WTC11 (cell line): ENCODE data around the gene PPP4C. TPM values are rescaled to one million over a fixed set of nuclear protein-coding genes. Genes with fewer than 3 reads are reported as not detected.

Experiments
- ATAC-seq: fragments of 200-7000 bp; cut with Tn5 transposase; 2 replicates; pipeline ENCODE4 v1.10.0; 2021; ENCODE audit warnings: mild to moderate bottlenecking, moderate library complexity
- CTCF ChIA-PET: fragments of 300-600 bp; sonication (Branson Sonifier 250); formaldehyde crosslinking; loops from one replicate; lab custom pipeline; 2021; ENCODE audit warnings: antibody characterized with exemption; lab: Charles Lee
- POLR2A ChIA-PET: fragments of 350-600 bp; sonication (Branson Sonifier 250); formaldehyde crosslinking; loops from one replicate; lab custom pipeline; 2021; ENCODE audit warnings: antibody characterized with exemption; lab: Charles Lee
- DNase-seq: peaks from one replicate; pipeline ENCODE4 v3.0.0; 2021; ENCODE audit warnings: low spot score
- H3K27ac Mint-ChIP-seq: 2 replicates; pipeline ENCODE4 v1.8.0; 2021; ENCODE audit warnings: mixed read lengths
- H3K27me3 Mint-ChIP-seq: 2 replicates; pipeline ENCODE4 v1.8.0; 2021; ENCODE audit warnings: low read depth, mild to moderate bottlenecking, moderate library complexity, mixed read lengths
- H3K36me3 Mint-ChIP-seq: 2 replicates; pipeline ENCODE4 v1.8.0; 2021; ENCODE audit warnings: mixed read lengths
- H3K4me1 Mint-ChIP-seq: 2 replicates; pipeline ENCODE4 v1.8.0; 2022; ENCODE audit warnings: mixed read lengths
- H3K4me3 Mint-ChIP-seq: 2 replicates; pipeline ENCODE4 v1.8.0; 2021; ENCODE audit warnings: mild to moderate bottlenecking, moderate library complexity, mixed read lengths
- H3K9me3 Mint-ChIP-seq: 2 replicates; pipeline ENCODE4 v1.8.0; 2021; ENCODE audit warnings: mixed read lengths
- AR ChIP-seq: fragments of 250-450 bp; sonication (Bioruptor Pico); IDR thresholded peaks from 2 replicates; pipeline ENCODE4 v1.9.0; 2021; ENCODE audit warnings: mild to moderate bottlenecking
- CTCF ChIP-seq: fragments of 200-600 bp; IDR thresholded peaks from 2 replicates; pipeline ENCODE4 v1.8.0; 2022; ENCODE audit warnings: antibody characterized with exemption
- ESRRA ChIP-seq: sonication (generic); formaldehyde crosslinking; IDR thresholded peaks from 2 replicates; pipeline ENCODE4 v1.8.1; 2022; ENCODE audit warnings: mild to moderate bottlenecking, missing genetic modification reagents, borderline replicate concordance
- FOXJ3 ChIP-seq: sonication (generic); formaldehyde crosslinking; IDR thresholded peaks from 2 replicates; pipeline ENCODE4 v1.9.0; 2021; ENCODE audit warnings: missing genetic modification reagents, mild to moderate bottlenecking, borderline replicate concordance
- FOXP1 ChIP-seq: sonication (generic); formaldehyde crosslinking; IDR thresholded peaks from 2 replicates; pipeline ENCODE4 v1.8.0; 2022; ENCODE audit warnings: missing genetic modification reagents, mild to moderate bottlenecking, moderate library complexity, borderline replicate concordance
- HMGA2 ChIP-seq: fragments of 250-450 bp; sonication (Bioruptor Pico); IDR thresholded peaks from 2 replicates; pipeline ENCODE4 v1.4.0; 2021; ENCODE audit warnings: mild to moderate bottlenecking, moderate library complexity
- MAX ChIP-seq: sonication (generic); formaldehyde crosslinking; IDR thresholded peaks from 2 replicates; pipeline ENCODE4 v1.8.0; 2022; ENCODE audit warnings: mild to moderate bottlenecking, missing genetic modification reagents
- MLX ChIP-seq: sonication (generic); formaldehyde crosslinking; IDR thresholded peaks from 2 replicates; pipeline ENCODE4 v1.8.1; 2023; ENCODE audit warnings: mild to moderate bottlenecking, missing genetic modification reagents, moderate library complexity
- NFATC4 ChIP-seq: fragments of 250-450 bp; sonication (Bioruptor Pico); IDR thresholded peaks from 2 replicates; pipeline ENCODE4 v1.9.0; 2021; ENCODE audit warnings: mild to moderate bottlenecking
- NFE2L1 ChIP-seq: sonication (generic); formaldehyde crosslinking; IDR thresholded peaks from 2 replicates; pipeline ENCODE4 v1.8.1; 2023; ENCODE audit warnings: missing genetic modification reagents
- NR3C1 ChIP-seq: sonication (generic); formaldehyde crosslinking; conservative IDR thresholded peaks from 2 replicates; pipeline ENCODE4 v1.8.1; 2023; ENCODE audit warnings: low read depth, mild to moderate bottlenecking, missing genetic modification reagents
- RELA ChIP-seq: sonication (generic); formaldehyde crosslinking; IDR thresholded peaks from 2 replicates; pipeline ENCODE4 v1.8.1; 2022; ENCODE audit warnings: missing genetic modification reagents, mild to moderate bottlenecking, borderline replicate concordance
- SOX15 ChIP-seq: fragments of 250-450 bp; sonication (Bioruptor Pico); IDR thresholded peaks from 2 replicates; pipeline ENCODE4 v1.9.0; 2021; ENCODE audit warnings: mild to moderate bottlenecking
- ZBTB21 ChIP-seq: sonication (generic); formaldehyde crosslinking; IDR thresholded peaks from 2 replicates; pipeline ENCODE4 v1.8.1; 2023; ENCODE audit warnings: mild to moderate bottlenecking, missing genetic modification reagents, borderline replicate concordance
- ZNF219 ChIP-seq: sonication (generic); formaldehyde crosslinking; IDR thresholded peaks from 2 replicates; pipeline ENCODE4 v1.8.0; 2023; ENCODE audit warnings: missing genetic modification reagents, mild to moderate bottlenecking, borderline replicate concordance
- ZNF232 ChIP-seq: sonication (generic); formaldehyde crosslinking; IDR thresholded peaks from 2 replicates; pipeline ENCODE4 v1.8.0; 2022; ENCODE audit warnings: mild to moderate bottlenecking, missing genetic modification reagents
- ZNF396 ChIP-seq: fragments of 250-450 bp; sonication (Bioruptor Pico); IDR thresholded peaks from 2 replicates; pipeline ENCODE4 v1.8.0; 2021; ENCODE audit warnings: mild to moderate bottlenecking, moderate library complexity, borderline replicate concordance
- ZNF425 ChIP-seq: fragments of 250-450 bp; sonication (Bioruptor Pico); conservative IDR thresholded peaks from 2 replicates; pipeline ENCODE4 v1.9.0; 2021; ENCODE audit warnings: mild to moderate bottlenecking
- ZNF512 ChIP-seq: sonication (generic); formaldehyde crosslinking; IDR thresholded peaks from 2 replicates; pipeline ENCODE4 v1.8.1; 2022; ENCODE audit warnings: missing genetic modification reagents, borderline replicate concordance
- ZSCAN18 ChIP-seq: fragments of 250-450 bp; sonication (Bioruptor Pico); IDR thresholded peaks from 2 replicates; pipeline ENCODE4 v2.1.2; 2022; ENCODE audit warnings: mild to moderate bottlenecking, moderate library complexity
- total RNA-seq: library from RNA; stranded (reverse); gene quantifications from 3 replicates; pipeline ENCODE4 v1.2.3, GENCODE V29; 2021

Gene PPP4C
- total RNA-seq, 1 experiment from 2014 or later = 164 TPM

GRCh38 chr16:30117768-30118167 lies 42.0 kb downstream of the PPP4C start (continued):
- TF ChIP-seq ZNF425 (CRISPR knock-in tag) (no peak), HMGA2 (no peak)

GRCh38 chr16:30119428-30119827 lies 43.6 kb downstream of the PPP4C start:
- Mint-ChIP-seq H3K9me3 (no peaks in the 10 kb centered on the region), H3K36me3 (peaks cover 3% of the 10 kb centered on the region; the same call in 1 of the 2 replicates), H3K27ac (peak overlapping the region; percentile 17; the same call in 1 of the 2 replicates), H3K4me3 (no peak overlapping the region), H3K27me3 (peaks cover 7% of the 10 kb centered on the region), H3K4me1 (peaks cover 5% of the 10 kb centered on the region)
- ATAC-seq (no peak), DNase-seq (no peak)
- CTCF ChIA-PET = interaction anchor here (2.9 kb wide), 1 partner anchor 7 kb away, joined by 27 read pairs; no protein-coding TSS in a partner anchor
- TF ChIP-seq ZNF232 (CRISPR knock-in tag) (no peak), ZBTB21 (CRISPR knock-in tag) (no peak), FOXP1 (CRISPR knock-in tag) (no peak), ZNF512 (no peak), SOX15 (CRISPR knock-in tag) (no peak), NR3C1 (no peak), FOXJ3 (CRISPR knock-in tag) (no peak), MAX (no peak), RELA (no peak), CTCF (no peak), ESRRA (CRISPR knock-in tag) (no peak), MLX (no peak), AR (CRISPR knock-in tag) (no peak), NFE2L1 (CRISPR knock-in tag) (no peak), ZNF219 (CRISPR knock-in tag) (no peak), NFATC4 (no peak), ZNF396 (CRISPR knock-in tag) (no peak), ZSCAN18 (CRISPR knock-in tag) (no peak)
- POLR2A ChIA-PET = no interaction called here
